ENCODE results near the gene ATP13A4.

GRCh38 chr3:193357291-193357690, 197.4 kb downstream of the ATP13A4 start:
- TF ChIP-seq, protein P1, sequence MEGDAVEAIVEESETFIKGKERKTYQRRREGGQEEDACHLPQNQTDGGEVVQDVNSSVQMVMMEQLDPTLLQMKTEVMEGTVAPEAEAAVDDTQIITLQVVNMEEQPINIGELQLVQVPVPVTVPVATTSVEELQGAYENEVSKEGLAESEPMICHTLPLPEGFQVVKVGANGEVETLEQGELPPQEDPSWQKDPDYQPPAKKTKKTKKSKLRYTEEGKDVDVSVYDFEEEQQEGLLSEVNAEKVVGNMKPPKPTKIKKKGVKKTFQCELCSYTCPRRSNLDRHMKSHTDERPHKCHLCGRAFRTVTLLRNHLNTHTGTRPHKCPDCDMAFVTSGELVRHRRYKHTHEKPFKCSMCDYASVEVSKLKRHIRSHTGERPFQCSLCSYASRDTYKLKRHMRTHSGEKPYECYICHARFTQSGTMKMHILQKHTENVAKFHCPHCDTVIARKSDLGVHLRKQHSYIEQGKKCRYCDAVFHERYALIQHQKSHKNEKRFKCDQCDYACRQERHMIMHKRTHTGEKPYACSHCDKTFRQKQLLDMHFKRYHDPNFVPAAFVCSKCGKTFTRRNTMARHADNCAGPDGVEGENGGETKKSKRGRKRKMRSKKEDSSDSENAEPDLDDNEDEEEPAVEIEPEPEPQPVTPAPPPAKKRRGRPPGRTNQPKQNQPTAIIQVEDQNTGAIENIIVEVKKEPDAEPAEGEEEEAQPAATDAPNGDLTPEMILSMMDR (IDR thresholded peaks at IDR 0.05; ENCODE audit: low read depth, low read length, missing input control), result no peak
- TF ChIP-seq, protein P2, sequence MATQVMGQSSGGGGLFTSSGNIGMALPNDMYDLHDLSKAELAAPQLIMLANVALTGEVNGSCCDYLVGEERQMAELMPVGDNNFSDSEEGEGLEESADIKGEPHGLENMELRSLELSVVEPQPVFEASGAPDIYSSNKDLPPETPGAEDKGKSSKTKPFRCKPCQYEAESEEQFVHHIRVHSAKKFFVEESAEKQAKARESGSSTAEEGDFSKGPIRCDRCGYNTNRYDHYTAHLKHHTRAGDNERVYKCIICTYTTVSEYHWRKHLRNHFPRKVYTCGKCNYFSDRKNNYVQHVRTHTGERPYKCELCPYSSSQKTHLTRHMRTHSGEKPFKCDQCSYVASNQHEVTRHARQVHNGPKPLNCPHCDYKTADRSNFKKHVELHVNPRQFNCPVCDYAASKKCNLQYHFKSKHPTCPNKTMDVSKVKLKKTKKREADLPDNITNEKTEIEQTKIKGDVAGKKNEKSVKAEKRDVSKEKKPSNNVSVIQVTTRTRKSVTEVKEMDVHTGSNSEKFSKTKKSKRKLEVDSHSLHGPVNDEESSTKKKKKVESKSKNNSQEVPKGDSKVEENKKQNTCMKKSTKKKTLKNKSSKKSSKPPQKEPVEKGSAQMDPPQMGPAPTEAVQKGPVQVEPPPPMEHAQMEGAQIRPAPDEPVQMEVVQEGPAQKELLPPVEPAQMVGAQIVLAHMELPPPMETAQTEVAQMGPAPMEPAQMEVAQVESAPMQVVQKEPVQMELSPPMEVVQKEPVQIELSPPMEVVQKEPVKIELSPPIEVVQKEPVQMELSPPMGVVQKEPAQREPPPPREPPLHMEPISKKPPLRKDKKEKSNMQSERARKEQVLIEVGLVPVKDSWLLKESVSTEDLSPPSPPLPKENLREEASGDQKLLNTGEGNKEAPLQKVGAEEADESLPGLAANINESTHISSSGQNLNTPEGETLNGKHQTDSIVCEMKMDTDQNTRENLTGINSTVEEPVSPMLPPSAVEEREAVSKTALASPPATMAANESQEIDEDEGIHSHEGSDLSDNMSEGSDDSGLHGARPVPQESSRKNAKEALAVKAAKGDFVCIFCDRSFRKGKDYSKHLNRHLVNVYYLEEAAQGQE (IDR thresholded peaks at IDR 0.05), result no peak
- TF ChIP-seq FOXA1 (IDR thresholded peaks at IDR 0.05) (no peak), HNF4G (IDR thresholded peaks at IDR 0.05) (no peak), YY1 (IDR thresholded peaks at IDR 0.05) (no peak)
